K562 (cell line): ENCODE results near the gene WDR86. TPM values are rescaled to one million over a fixed set of nuclear protein-coding genes. Genes with fewer than 3 reads are reported as not detected.

Source experiments
- ATAC-seq: fragments of 200-7000 bp; cut with Tn5 transposase; 3 replicates; pipeline ENCODE4 v1.9.1; 2020; ENCODE audit warnings: moderate library complexity
- BruUV-seq: library from RNA; stranded (reverse); fragments of 400-500 nt; replicated peaks from 2 replicates; lab custom pipeline; 2021; lab: Mats Ljungman, UMichigan
- CTCF ChIA-PET: fragments of 300-600 bp; formaldehyde crosslinking; extraction: SDS; loops from one replicate; lab custom pipeline; 2021; ENCODE audit warnings: low intra/inter-chr PET ratio; lab: Yijun Ruan, JAX
- POLR2A ChIA-PET: fragments of 300-600, 350-650 bp; sonication (Branson Sonifier 250); formaldehyde crosslinking; extraction: SDS; loops from one replicate; lab custom pipeline; 2021; ENCODE audit warnings: antibody characterized with exemption, inconsistent platforms; lab: Yijun Ruan, JAX
- DNase-seq, 4 experiments: peaks; one replicate each; pipeline versions ENCODE4 v3.0.0 to v3.0.0-alpha.2; 2011 to 2018; ENCODE audit warnings: low spot score in 3 of 4, mixed read lengths in 3 of 4; ENCODE audit errors: extremely low read depth in 1 of 4
- FAIRE-seq: peaks from 2 replicates; lab custom pipeline; 2011; peaks lifted over from hg19 to GRCh38; lab: Jason Lieb, UNC
- H2AFZ ChIP-seq: 2 replicates; pipeline ENCODE4 v1.6.0; 2011; ENCODE audit warnings: low read depth, low read length, control low read depth, inconsistent platforms
- H3K27ac ChIP-seq: fragments of 200-600 bp; 3 replicates; pipeline ENCODE4 v1.8.0; 2011; ENCODE audit warnings: low read depth, mild to moderate bottlenecking, control low read depth, inconsistent platforms, low read length, moderate library complexity, mixed read lengths; ENCODE audit errors: extremely low read depth
- H3K27me3 ChIP-seq, 2 experiments: fragments of 300-600 bp in 1 of 2; 2 replicates in 1 of 2; 3 replicates in 1 of 2; pipeline versions ENCODE4 v1.6.0 to v1.8.0; 2011; ENCODE audit warnings: inconsistent platforms in 2 of 2, low read length in 2 of 2, mild to moderate bottlenecking in 1 of 2, mixed read lengths in 1 of 2, moderate library complexity in 1 of 2; ENCODE audit not compliant: control insufficient read depth in 2 of 2, insufficient read depth in 2 of 2
- H3K36me3 ChIP-seq: fragments of 300-600 bp; 3 replicates; pipeline ENCODE4 v1.8.0; 2011; ENCODE audit warnings: mild to moderate bottlenecking, low read length, inconsistent platforms; ENCODE audit not compliant: control insufficient read depth, insufficient read depth
- H3K4me1 ChIP-seq, 2 experiments: fragments of 200-600 bp in 1 of 2; replicated peaks in 1 of 2; 2 replicates in 1 of 2; 3 replicates in 1 of 2; pipeline versions ENCODE4 v1.5.1 to v1.8.0; 2011; ENCODE audit warnings: inconsistent platforms in 2 of 2, low read length in 2 of 2, mild to moderate bottlenecking in 1 of 2, mixed read lengths in 1 of 2, moderate library complexity in 1 of 2; ENCODE audit not compliant: control insufficient read depth in 2 of 2, insufficient read depth in 2 of 2
- H3K4me2 ChIP-seq: 2 replicates; pipeline ENCODE4 v1.6.1; 2011; ENCODE audit warnings: low read length, control low read depth, inconsistent platforms, mixed read lengths; ENCODE audit not compliant: insufficient read depth
- H3K4me3 ChIP-seq: fragments of 200-600 bp; sonication (generic), shearing (Covaris generic); 2 replicates; pipeline ENCODE4 v1.5.1; 2016; ENCODE audit warnings: control low read depth, inconsistent platforms
- H3K79me2 ChIP-seq: fragments of 200-600 bp; 3 replicates; pipeline ENCODE4 v1.8.0; 2011; ENCODE audit warnings: low read length, inconsistent platforms; ENCODE audit not compliant: control insufficient read depth, insufficient read depth
- H3K9ac ChIP-seq, 2 experiments: 2 replicates each; pipeline versions ENCODE4 v1.6.0 to v1.6.1; 2011; ENCODE audit warnings: low read depth in 2 of 2, low read length in 2 of 2, control low read depth in 1 of 2, inconsistent platforms in 1 of 2, mild to moderate bottlenecking in 1 of 2, mixed read lengths in 1 of 2; ENCODE audit not compliant: insufficient read depth in 1 of 2
- H3K9me1 ChIP-seq: one replicate; pipeline ENCODE4 v1.6.0; 2011; ENCODE audit warnings: inconsistent platforms, mild to moderate bottlenecking, low read length, moderate library complexity; ENCODE audit not compliant: control insufficient read depth, insufficient read depth
- H3K9me3 ChIP-seq: replicated peaks from 2 replicates; pipeline ENCODE4 v1.5.1; 2011; ENCODE audit warnings: low read depth, low read length, inconsistent platforms; ENCODE audit not compliant: control insufficient read depth, insufficient read depth
- H4K20me1 ChIP-seq: replicated peaks from 2 replicates; pipeline ENCODE4 v1.6.1; 2011; ENCODE audit warnings: low read length, inconsistent platforms, mixed read lengths; ENCODE audit not compliant: control insufficient read depth, insufficient read depth
- HMGN3 ChIP-seq: IDR thresholded peaks from 2 replicates; pipeline ENCODE4 v1.6.1; 2011; ENCODE audit warnings: borderline replicate concordance, low read depth, mild to moderate bottlenecking, mixed read lengths, low read length; ENCODE audit not compliant: insufficient read length; ENCODE audit errors: extremely low read depth
- WGBS: fragments of 100-300 bp; shearing (Covaris generic); methylation state at CpG from one replicate; pipeline ENCODE4 v1.1.6; 2016; ENCODE audit warnings: low coverage, mixed read lengths; ENCODE audit not compliant: insufficient coverage; ENCODE audit errors: missing lambda C conversion rate; 5-methylcytosine and 5-hydroxymethylcytosine counted together
- in situ Hi-C: fragments of 300-500 bp; cut with MboI; formaldehyde crosslinking; loops from 4 replicates; pipeline ENCODE4 v1.15.0; 2018; ENCODE audit warnings: inconsistent platforms, mixed read lengths
- intact Hi-C: fragments of 100-400 bp; cut with micrococcal nuclease; formaldehyde crosslinking; loops from 2 replicates; pipeline ENCODE4 v1.14.2; 2022
- polyA plus RNA-seq, 8 experiments: library from polyadenylated mRNA; depleted of rRNA in 4 of 8; stranded (reverse) in 5 of 8; unstranded in 3 of 8; fragments of >200 nt; fragmentation: Nextera tagmentation in 2 of 8; fragmentation: Illumina TruSeq in 1 of 8; extraction: Ambion mirVana in 2 of 8; extraction: Trizol in 1 of 8; gene quantifications; 2 replicates each; pipeline versions ENCODE4 v1.2.1 to v1.2.3, GENCODE V29; 2011 to 2014; ENCODE audit warnings: inconsistent platforms in 1 of 8, missing spikeins in 1 of 8
- total RNA-seq, 7 experiments: library from RNA; depleted of rRNA in 6 of 7; stranded (reverse); fragments of >200 nt in 6 of 7; fragmentation: Illumina TruSeq in 2 of 7; extraction: Trizol in 2 of 7; gene quantifications; 2 replicates each; pipeline versions ENCODE4 v1.2.1 to v1.2.3, GENCODE V29; 2011 to 2021; ENCODE audit warnings: low replicate concordance in 1 of 7
- TF ChIP-seq, protein P1 (sequence below): fragments of 250-450 bp; sonication (Bioruptor Pico); IDR thresholded peaks from 2 replicates; pipeline ENCODE4 v1.5.1; 2021; ENCODE audit warnings: mild to moderate bottlenecking

The WDR86 gene
- total and polyA plus RNA-seq, 9 of the 15 experiments (the other 6 are each of a cell fraction or from before 2014, with no cell fraction given) = 0.24 TPM; not detected in 8

DNA sequence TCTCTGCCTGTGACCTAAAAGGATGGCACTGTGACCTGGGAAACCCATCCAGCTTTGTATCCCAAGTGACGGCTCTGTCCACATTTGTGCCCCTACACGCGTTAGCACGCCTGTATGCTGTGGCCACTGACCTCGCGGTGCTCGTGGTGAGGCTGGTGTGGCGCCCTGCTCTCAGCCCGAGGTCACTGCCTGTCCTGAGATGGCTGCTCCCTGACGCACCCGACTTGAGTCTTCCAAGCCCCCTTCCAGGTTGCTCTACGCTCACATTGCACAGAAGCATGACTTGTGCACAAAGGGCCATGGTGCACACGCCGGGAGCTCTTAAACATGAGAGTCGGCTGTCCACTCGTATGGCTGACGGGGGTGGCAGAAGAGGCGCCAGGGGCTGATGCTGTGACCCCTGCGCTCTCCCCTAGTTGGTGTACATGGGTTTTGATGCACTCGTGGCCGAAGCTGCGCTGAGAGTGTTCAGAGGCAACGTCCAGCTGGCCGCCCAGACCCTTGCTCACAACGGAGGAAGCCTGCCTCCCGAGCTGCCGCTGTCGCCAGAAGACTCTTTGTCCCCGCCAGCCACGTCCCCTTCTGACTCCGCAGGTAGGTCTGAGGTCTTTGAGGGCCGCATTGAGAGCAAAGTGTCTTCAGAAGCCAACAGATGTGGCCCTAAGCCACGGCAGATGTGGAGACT is 33.5 kb downstream of the WDR86 start:
- POLR2A ChIA-PET = no interaction called here
- no peak overlapping the region for H2AFZ ChIP-seq
- in situ Hi-C loops = no loop called here
- TF ChIP-seq, protein P1, sequence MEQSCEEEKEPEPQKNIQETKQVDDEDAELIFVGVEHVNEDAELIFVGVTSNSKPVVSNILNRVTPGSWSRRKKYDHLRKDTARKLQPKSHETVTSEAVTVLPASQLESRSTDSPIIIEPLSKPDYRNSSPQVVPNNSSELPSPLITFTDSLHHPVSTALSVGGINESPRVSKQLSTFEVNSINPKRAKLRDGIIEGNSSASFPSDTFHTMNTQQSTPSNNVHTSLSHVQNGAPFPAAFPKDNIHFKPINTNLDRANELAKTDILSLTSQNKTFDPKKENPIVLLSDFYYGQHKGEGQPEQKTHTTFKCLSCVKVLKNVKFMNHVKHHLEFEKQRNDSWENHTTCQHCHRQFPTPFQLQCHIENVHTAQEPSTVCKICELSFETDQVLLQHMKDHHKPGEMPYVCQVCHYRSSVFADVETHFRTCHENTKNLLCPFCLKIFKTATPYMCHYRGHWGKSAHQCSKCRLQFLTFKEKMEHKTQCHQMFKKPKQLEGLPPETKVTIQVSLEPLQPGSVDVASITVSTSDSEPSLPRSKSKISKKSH (CRISPR knock-in tag) = no peak
- TF ChIP-seq HMGN3 = peak; percentile 31
- BruUV-seq = no TSS peak
- H4K20me1 ChIP-seq = 0 out of 2 replicates have a peak, but pooled peaks cover 5% of the 10 kb centered on the region
- no peak overlapping the region for H3K4me2 ChIP-seq
- DNase-seq = no peak
- CTCF ChIA-PET = no interaction called here
- H3K4me3 ChIP-seq = no peak overlapping the region
- H3K36me3 ChIP-seq = peaks cover 40% of the 10 kb centered on the region; the same call in 1 of the 3 replicates
- H3K27me3 ChIP-seq = no peaks in the 10 kb centered on the region
- H3K9me1 ChIP-seq = no peaks in the 10 kb centered on the region
- no peak for FAIRE-seq
- intact Hi-C loops = no loop called here
- no peak overlapping the region for H3K9ac ChIP-seq
- H3K4me1 ChIP-seq = peaks cover 0 to 34% of the 10 kb centered on the region in 2 experiments; a peak in 3 of 5 replicates
- H3K27ac ChIP-seq = no peak overlapping the region
- H3K9me3 ChIP-seq = no peaks in the 10 kb centered on the region
- 86% methylated on average over 32 of the region's 33 CpGs for WGBS
- H3K79me2 ChIP-seq = no peaks in the 10 kb centered on the region
- ATAC-seq = no peak
